HG02884 (cell line): ENCODE data around the gene ORMDL2.

Experiments
- ATAC-seq: cut with Tn5 transposase; IDR thresholded peaks from one replicate; pipeline ENCODE4 v1.9.1; 2021; ENCODE audit warnings: mild to moderate bottlenecking, moderate library complexity; ENCODE audit not compliant: unreplicated experiment

The ORMDL2 gene, protein sequence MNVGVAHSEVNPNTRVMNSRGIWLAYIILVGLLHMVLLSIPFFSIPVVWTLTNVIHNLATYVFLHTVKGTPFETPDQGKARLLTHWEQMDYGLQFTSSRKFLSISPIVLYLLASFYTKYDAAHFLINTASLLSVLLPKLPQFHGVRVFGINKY

DNA sequence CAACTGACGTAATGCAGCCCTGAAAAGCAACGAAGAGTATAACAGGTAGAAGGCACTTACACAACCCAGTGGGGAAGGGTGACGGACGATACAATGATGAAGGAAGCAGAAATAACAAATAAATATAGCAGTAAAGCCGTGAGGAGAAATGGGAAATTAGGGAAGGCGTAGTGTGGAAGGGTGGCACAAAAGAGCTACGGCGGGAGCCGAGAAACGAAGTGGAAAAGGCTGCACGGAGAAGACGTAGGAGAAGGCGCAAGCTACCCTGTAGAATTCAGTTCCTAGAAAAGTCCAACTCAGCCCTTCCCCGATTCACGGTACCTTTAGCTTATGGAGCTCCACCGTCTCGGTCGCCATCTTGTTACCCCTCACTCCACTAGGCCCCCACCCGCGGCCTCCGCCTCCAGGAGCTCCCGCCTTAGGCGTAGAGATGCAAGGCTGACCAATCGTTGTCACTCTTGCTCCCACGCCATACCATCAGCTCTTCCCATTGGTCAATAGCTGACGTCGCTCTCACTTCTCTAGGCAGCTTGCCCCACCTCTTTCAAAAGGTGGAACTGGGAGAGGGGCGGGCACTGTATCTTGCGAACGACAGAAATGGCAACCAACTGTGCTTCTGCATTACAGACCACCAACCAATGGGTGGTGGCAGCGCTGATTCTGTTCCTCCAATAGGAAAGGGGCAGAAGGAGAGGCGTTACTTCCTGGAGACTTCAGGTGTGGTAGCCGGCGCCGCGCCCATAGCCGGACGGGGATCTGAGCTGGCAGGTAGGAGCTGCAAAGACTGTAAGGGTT lies at the start of gene ORMDL2, which contains the start of gene SARNP:
Gene ORMDL2, plus strand, starts transcription at position 697 of the 795 bp plus-strand sequence. CDS start 959 bp downstream, outside the sequence.
Gene SARNP, minus strand, starts transcription at position 380 of the 795 bp plus-strand sequence. Its CDS starts 23 bp downstream, at position 357.
- peak; percentile 96 for ATAC-seq

DNA sequence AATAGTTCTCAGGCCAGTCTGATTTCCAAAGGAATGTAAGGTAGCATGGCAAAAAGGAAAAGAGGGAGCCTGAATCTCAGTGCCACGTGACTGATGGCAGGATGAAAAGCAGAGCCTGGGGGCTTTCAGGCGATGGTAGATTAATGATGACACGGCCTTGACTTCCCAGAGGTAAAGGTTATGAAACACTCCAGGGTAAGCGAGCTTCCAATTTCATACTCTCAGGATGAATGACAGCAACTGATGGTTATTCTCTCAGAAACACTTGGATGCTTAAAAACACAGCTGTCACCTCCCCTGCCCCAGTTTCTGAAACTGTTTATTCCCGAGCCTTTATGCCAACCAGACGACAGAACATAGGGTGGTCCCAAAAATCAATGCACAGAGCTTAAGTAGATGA lies 46.1 kb upstream of the ORMDL2 start:
- ATAC-seq: no peak

DNA sequence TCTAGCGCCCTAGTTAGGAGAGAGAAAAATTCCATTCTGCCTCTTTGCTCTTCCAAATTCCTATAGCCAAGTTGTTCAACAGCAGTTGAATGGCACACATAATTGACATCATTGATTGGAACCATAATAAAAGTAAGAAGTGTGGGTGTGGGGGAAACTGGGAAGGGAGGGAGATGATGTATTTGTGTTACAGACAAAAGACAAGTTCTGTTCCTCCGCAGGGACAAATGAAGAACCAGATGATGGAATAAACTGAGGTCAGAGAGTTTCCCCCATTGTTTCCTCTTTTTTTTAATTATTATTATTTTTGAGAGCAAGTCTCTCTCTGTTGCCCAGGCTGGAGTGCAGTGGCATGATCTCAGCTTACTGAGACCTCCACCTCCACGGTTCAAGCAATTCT lies 40.0 kb upstream of the ORMDL2 start:
- ATAC-seq: no peak

DNA sequence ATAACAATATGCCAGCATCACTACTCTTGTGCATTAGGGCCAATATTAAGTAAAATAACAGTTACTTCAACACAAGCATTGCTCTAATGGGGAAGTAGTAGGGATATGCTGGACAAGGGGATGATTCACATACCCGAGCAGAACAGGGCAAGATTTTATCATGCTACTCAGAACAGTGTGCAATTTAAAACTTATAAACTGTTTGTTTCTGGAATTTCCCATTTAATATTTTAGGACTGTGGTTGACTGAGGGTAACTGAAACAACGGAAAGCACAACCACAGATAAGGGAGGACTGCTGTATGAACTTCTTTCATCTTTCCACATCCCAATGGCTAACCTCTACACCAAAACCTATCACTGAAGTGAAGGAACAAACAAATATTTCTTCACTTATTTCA lies 37.2 kb upstream of the ORMDL2 start:
- ATAC-seq: no peak

DNA sequence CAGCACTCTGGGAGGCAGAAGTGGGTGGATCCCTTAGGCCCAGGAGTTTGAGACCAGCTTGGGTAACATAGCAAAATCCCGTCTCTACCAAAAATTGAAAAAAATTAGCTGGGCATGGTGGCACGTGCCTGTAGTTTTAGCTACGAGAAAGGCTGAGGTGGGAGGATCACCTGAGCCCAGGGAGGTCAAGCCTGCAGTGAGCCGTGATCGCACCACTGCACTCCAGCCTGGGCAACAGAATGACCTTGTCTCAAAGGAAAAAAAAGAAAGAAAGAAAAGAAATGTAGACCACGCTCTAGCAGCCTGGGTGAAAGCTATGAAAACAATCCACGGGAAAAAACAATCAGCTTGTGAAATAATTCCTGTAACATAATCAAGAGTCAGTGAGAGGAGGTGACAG lies 29.3 kb upstream of the ORMDL2 start:
- ATAC-seq: no peak

DNA sequence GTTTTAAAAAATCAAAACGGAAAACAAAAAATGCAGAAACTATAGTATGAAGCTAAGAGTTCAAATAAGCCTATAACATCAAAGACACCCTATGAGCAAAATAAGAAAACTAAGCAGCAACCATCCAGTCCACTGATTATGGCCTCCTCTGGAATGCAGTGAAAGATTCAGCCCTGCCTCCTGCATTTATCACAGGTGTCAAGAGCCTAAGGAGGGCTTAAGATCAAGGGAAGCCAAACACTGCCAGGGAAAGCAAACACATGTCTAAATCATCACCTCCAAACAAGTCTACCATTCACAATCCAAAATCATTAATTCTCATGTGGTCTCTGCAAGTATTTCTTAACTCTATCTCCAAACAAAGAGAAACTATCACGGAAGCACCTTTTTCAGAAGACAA lies 28.7 kb upstream of the ORMDL2 start:
- ATAC-seq: no peak

DNA sequence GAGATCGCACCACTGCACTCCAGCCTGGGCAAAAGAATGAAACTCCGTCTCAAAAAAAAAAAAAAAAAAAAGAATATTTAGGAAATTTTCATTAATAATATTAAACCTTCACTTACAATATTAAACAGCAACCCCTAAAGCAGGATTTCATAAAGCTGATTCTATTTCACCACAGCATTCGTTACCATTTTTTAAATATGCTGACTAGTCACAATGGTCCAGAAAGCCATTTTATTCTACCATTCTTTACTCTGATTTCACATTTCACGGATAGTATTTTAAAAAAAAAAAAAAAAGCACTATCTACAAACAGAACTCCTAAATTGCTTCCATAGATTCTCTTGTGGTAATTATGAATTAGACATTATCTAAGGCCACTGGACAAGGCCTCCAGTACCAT lies 27.9 kb upstream of the ORMDL2 start:
- ATAC-seq: no peak

DNA sequence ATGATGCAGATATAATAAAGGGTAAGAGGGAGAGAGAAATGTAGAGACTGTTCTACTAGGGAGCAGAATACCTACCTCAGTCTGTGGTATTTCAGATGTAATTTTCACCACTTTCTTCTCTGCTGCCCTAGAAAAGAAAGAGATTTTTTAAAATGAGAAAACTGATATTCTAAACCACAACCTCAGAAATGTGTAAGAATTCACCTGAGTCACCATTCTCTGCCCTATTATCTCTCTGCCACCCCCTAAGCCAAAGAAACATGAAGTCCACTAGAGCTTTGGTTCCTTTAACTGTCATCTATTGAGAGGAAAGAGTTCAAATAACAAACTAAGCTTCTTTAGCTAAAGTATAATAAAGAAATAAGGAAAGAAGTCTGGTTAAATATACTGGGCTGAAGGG lies 21.9 kb upstream of the ORMDL2 start:
- no peak for ATAC-seq

DNA sequence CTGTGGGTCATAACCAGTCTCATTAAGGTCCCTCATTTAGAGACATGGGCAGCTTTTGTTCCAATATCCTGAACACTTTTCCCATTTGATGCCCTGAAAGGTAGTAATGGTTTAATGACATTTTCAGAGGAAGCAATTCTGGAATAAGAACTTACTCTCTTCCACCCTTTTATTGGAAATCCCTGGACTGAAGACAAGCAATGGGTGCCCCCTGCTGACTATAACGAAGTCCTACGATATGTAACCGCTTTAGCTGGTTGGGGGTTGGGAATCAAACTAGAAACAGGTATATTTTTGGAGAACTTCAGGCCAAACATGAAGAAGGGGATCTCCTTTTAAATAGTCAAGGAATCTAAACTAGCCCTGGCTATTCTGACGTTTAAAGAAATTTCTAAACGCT lies 20.8 kb upstream of the ORMDL2 start:
- ATAC-seq: no peak

DNA sequence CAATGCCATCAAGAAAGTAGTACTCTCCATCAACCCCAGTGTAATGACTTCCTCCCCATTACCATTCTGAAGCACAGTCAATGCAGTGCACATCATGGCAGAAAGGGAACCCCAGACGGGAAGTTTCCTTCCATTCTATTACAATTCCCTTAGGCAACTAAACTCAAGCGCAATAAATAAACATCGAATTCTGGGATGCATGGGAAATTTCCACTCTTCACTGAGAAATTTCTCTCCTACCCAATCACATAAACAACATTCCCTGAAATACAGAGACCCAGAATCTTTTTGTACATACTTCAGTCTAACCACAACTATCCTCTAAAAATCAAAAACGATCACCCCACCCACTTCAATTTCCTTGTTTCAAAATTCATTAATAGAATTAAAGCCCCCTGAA lies 20.3 kb upstream of the ORMDL2 start:
- ATAC-seq: no peak

DNA sequence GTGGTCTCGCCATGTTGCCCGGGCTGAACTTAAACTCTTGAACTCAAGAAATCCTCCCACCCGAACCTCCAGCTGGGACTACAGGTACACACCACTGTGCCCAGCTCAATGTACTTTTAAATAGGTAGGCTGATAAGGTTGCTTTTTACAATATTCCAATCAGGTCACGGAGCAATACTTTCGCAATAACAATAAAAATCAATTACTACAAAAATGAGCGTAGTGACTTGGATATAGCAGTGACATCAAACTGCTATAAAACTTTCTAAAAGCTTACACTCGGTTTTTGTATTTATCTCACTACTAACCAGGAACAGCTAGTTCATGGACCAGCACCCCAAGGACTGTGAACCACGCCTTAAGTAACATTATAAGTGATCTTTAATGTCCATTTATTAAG lies 10.9 kb upstream of the ORMDL2 start:
- ATAC-seq: no peak

DNA sequence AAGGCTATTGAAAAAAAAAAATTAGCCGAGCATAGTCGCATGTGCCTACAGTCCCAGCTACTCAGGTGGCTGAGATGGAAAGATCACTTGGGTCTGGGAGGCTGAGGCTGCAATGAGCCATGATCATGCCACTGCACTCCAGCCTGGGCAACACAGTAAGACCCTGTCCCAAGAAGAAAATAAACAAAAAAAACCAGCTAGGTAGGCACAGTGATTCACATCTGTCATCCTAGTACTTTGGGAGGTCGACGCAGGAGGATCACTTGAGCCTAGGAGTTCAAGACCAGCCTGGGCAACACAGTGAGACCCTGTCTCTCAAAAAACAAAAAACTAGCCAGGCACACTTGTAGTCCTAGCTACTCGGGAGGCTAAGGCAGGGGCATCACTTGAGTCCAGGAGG lies 8.6 kb upstream of the ORMDL2 start:
- no peak for ATAC-seq

DNA sequence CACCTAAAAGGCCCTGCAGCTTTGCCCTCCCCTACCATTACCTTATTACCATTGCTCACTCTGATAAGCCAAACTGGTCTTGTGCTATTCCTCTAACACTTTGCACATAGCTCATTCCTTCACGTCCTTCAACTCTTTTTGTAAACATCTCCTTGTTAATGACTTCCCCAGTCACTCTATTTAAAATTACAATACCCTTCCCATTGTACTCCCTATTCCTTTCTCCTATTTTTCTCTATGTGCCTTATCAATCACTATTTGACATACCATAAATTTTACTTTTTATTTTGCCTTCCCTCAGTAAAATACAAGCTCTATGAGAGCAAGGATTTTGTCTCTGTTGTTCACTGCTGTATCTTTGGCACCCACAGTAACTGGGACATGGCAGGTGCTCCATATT lies 5.8 kb upstream of the ORMDL2 start:
- no peak for ATAC-seq

DNA sequence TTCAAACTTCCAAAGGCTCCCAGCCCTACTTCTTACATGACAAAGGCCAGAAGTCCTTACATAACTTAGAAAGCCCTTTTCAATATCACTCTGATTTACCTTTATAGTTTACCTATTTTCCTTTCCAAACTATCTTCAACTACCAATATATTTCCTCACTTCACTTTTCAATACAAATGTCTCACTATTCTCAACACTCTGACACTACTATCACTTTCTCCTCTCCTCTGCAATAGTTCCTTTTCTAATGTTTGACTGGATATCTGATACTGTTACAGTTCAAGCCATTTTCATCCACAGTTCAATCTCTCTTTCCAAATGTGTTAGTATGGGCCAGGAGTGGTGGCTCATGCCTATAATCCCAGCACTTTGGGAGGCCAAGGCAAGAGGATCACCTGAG lies 3.6 kb upstream of the ORMDL2 start:
- ATAC-seq: no peak

DNA sequence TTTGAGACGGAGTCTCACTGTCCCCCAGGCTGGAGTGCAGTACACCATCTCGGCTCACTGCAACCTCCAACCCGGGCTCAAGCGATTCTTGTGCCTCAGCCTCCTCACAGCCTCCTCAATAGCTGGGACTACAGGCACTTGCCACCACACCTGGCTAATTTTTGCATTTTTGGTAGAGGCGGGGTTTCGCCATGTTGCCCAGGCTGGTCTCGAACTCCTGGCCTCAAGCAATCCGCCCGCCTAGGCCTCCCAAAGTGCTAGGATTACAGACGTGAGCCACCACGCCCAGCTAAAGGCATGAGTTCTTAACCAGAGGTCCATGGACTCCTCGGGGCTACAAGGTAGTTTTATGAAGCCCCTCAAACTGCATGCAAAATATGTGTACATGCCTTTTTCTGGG lies 2.4 kb upstream of the ORMDL2 start:
- no peak for ATAC-seq

DNA sequence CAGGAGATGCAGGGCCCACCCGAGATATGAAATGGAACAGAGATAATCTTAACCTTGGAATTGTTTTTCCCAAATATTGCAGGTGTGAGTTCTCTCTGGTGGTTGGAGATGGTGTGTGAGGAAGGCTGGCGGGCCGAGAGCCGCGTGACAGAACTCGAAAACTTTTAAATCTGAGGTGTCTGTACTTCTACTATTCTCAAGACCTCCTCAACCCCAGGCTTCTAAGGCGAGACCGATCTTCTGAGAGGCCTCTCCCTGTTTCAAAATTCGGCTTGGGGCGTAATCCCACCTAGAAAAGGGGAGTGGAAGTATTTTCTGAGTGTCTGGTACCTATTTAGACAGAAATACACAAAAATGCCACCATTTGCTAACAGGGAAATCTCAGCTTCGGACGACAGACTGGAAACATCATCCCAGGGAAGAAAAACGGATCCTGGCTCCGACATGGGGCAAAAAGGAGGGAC lies 928 bp upstream of the ORMDL2 start:
- no peak for ATAC-seq

DNA sequence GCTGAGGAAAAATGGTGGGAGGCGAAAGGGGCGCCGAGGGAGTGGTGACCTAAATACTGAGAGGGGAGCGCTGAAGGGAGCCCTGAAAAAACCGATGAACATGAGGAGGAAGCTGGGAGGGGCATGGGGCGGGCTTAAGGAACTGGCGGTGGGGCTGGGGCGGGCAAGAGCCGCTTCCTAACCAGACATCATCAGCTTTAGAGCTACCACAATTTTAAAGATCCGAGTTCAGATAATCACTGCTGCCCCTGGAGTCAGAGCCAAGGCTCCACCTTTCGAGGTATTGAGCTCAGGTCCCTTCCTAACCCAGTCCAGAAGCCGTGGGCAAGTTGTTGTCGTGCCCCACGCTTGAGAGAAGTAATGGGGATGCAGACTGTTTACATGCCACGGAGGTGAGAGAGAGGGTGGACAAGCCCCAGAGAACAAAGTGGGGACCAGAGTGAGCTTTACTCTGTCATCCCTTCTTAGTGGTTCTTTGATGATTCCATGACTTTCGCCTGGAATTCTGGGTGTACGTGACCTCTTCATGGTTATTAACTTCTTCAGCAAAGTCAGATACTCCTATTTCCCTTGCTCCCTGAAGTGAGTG lies 393 bp downstream of the ORMDL2 start:
- peak; percentile 21 for ATAC-seq

DNA sequence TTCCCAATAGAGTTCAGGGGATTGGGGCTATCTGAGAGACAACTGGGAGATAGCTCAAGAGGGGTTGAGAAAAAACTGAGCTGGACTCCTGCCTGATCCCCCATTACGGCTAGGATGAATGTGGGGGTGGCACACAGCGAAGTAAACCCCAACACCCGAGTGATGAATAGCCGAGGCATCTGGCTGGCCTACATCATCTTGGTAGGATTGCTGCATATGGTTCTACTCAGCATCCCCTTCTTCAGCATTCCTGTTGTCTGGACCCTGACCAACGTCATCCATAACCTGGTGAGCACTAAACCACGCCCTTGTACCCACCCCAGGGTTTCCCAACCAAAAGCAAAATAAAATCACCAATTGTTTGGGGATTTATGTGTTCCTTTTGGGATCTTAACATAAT lies 1.0 kb downstream of the ORMDL2 start:
- no peak for ATAC-seq

DNA sequence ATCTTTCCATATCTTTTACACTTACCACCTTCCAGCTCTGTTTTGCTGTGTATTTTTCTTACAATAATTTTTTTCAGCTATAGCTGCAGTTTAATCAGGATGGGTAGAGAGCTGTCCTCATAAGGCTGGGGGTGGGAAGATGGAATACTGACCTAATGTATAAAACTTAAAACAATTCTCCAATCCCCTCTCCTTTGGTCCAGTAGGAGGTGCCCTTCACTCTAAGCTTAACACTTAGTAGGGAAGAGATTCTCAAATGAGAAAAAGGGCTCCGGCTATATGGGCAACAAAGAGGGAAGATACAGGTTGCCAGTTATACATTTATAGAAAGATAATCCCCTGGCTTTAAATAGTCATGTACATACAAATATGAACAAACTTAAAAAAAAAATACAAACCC lies 2.8 kb downstream of the ORMDL2 start:
- no peak for ATAC-seq

DNA sequence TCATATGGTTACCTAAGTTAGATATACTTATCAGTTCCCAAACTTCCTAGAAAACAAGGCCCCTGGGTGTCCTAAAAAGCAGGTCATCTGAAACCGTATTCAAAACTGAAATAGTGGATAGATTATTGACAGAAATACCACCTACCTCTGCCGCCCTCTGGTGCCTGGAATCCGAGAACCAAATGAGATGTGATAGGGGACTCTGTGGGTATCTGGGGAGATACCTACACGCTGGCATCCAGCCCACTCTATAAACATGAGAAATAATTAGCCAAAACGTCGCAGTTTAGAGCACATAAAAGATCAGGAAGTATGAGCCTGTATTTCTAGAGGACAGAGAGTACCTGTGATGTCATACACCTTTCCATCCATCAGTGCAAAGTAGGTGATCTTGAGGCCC lies 4.4 kb downstream of the ORMDL2 start:
- ATAC-seq: no peak

DNA sequence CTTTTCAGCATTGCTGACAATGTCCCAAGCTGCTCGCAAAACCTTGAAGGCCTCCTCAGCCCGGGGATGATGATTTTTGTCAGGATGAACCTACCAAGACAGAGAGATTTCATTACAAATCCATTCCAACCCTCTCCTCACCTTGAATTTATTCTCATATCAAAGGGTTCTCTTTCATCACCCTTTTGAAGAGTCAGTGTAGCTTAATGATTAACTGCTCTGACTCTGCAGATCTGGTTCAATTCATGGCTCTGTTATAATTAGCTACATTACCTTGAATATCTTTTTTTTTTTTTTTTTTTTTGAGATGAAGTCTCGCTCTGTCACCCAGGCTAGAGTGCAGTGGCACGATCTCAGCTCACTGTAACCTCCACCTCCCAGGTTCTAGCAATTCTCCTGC lies 5.6 kb downstream of the ORMDL2 start:
- no peak for ATAC-seq

DNA sequence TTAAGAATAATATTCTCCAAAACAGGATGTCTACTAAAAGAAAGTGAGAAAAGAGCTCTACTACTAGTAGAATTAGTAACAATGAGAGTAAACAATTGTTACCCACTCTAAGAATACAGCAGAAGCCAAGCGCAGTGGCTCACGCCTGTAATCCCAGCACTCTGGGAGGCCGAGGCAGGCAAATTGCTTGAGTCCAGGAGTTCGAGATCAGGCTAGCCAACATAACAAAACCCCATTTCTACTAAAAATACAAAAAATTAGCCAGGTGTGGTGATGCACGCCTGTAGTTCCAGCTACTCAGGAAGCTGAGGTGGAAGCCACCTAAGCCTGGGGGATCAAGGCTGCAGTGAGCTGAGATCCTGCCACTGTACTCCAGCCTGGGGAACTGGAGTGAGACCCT lies 6.9 kb downstream of the ORMDL2 start:
- ATAC-seq: no peak
